Neural cell (in vitro differentiated cells): ENCODE measurements around the gene EFEMP1.

ENCODE experiments used
- CTCF ChIP-seq: fragments of 450-650 bp; IDR thresholded peaks from 2 replicates; pipeline ENCODE4 v1.5.1; 2014; ENCODE audit warnings: antibody characterized with exemption, mild to moderate bottlenecking, moderate library complexity; ENCODE audit not compliant: poor library complexity, severe bottlenecking
- EP300 ChIP-seq: fragments of 450-650 bp; conservative IDR thresholded peaks from 2 replicates; pipeline ENCODE4 v1.6.1; 2014; ENCODE audit warnings: antibody characterized with exemption, mild to moderate bottlenecking, moderate library complexity; ENCODE audit not compliant: poor library complexity, severe bottlenecking
- EZH2 ChIP-seq: fragments of 200-600, 300-800 bp; shearing (Covaris generic), sonication (generic); IDR thresholded peaks from 2 replicates; pipeline ENCODE4 v1.6.1; 2014; ENCODE audit warnings: antibody characterized with exemption, low read length, borderline replicate concordance, mild to moderate bottlenecking; ENCODE audit not compliant: insufficient read depth, poor library complexity, severe bottlenecking
- POLR2AphosphoS5 ChIP-seq: IDR thresholded peaks from 2 replicates; pipeline ENCODE4 v1.6.1; 2012
- RAD21 ChIP-seq: fragments of 450-650 bp; conservative IDR thresholded peaks from 2 replicates; pipeline ENCODE4 v1.6.1; 2014; ENCODE audit warnings: antibody characterized with exemption, mild to moderate bottlenecking, moderate library complexity
- SMC3 ChIP-seq: fragments of 450-650 bp; conservative IDR thresholded peaks from 2 replicates; pipeline ENCODE4 v1.6.1; 2014; ENCODE audit warnings: antibody characterized with exemption, mild to moderate bottlenecking, moderate library complexity; ENCODE audit not compliant: poor library complexity
- TAF1 ChIP-seq: IDR thresholded peaks from 2 replicates; pipeline ENCODE4 v1.6.1; 2012; ENCODE audit warnings: low read depth
- TF ChIP-seq, protein P1 (sequence below): IDR thresholded peaks from 2 replicates; pipeline ENCODE4 v1.6.1; 2012; ENCODE audit warnings: borderline replicate concordance

DNA sequence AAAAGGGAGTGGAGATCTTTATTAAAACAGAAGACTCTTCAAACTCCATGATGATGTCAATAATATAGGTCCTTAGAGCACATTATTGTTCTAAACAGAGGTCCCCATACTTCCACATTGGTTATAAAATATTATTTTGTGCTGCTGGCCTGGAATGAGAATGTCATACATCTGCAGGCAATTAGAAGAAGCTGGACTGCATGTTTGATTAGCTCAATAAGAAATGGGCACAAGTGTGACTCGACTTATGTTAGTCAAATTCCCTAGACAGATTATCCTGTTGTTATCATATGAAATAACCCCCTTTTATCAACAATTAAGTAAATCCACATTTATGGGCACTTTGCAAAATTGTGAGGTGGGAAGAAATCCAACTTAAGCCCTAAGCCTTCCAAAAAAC lies 8.8 kb downstream of the EFEMP1 start:
- no peak for TF ChIP-seq EZH2
- no peak for TF ChIP-seq CTCF
- no peak for TF ChIP-seq POLR2AphosphoS5
- TF ChIP-seq SMC3, result no peak
- no peak for TF ChIP-seq RAD21
- no peak for TF ChIP-seq TAF1
- TF ChIP-seq, protein P1, sequence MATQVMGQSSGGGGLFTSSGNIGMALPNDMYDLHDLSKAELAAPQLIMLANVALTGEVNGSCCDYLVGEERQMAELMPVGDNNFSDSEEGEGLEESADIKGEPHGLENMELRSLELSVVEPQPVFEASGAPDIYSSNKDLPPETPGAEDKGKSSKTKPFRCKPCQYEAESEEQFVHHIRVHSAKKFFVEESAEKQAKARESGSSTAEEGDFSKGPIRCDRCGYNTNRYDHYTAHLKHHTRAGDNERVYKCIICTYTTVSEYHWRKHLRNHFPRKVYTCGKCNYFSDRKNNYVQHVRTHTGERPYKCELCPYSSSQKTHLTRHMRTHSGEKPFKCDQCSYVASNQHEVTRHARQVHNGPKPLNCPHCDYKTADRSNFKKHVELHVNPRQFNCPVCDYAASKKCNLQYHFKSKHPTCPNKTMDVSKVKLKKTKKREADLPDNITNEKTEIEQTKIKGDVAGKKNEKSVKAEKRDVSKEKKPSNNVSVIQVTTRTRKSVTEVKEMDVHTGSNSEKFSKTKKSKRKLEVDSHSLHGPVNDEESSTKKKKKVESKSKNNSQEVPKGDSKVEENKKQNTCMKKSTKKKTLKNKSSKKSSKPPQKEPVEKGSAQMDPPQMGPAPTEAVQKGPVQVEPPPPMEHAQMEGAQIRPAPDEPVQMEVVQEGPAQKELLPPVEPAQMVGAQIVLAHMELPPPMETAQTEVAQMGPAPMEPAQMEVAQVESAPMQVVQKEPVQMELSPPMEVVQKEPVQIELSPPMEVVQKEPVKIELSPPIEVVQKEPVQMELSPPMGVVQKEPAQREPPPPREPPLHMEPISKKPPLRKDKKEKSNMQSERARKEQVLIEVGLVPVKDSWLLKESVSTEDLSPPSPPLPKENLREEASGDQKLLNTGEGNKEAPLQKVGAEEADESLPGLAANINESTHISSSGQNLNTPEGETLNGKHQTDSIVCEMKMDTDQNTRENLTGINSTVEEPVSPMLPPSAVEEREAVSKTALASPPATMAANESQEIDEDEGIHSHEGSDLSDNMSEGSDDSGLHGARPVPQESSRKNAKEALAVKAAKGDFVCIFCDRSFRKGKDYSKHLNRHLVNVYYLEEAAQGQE, result no peak
- TF ChIP-seq EP300, result no peak
